ENCODE data around the gene LRCOL1. TPM values are rescaled to one million over a fixed set of nuclear protein-coding genes. Genes with fewer than 3 reads are reported as not detected.

LRCOL1 gene
- total and polyA plus RNA-seq, 2 of the 8 experiments (the other 6 are each of a cell fraction or from before 2014, with no cell fraction given) = not detected

DNA sequence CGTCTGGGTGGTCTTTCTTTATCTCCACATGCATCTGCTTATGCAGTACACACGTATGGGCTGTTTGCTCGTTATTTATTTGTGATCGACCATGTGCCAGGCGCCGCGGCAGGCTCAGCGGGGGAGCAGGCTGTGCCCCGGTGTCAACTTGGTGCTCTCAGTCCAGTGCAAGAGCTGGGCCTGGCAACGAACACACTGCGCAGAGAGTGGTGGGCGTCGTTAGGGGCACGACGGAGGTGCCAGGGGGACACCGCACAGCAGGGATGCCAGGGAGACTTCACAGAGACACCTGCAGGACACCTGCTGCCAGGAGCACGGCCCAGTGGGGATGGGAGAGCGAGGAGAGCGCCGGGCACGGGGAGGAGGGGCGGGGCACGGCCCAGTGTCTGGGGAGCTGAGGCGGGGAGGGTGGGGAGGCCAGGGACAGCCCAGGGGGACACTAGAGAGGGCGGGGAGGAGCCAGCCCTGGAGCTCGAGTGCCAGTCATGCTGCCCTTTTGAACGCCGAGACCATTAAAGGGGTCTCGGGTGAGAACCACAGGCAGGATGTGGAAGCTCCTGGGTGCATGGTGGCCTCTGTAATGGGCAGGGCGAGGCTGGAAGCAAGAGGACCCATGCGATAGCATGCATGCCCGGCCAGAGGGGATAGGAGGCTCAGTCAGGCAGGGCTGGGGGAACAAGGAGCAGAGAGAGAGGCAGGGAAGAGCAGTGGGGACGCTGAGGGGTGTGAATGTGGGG, 652 bp upstream of the LRCOL1 start:
- TF ChIP-seq SP2 (IDR thresholded peaks at IDR 0.05; ENCODE audit: low read length) = no peak
- no peak for TF ChIP-seq RAD21 (IDR thresholded peaks at IDR 0.05 in 1 of 2, conservative IDR thresholded peaks at IDR 0.05 in 1 of 2; ENCODE audit: low read depth in 2 of 2, low read length in 2 of 2)
- no peak for TF ChIP-seq ZNF274 (IDR thresholded peaks at IDR 0.05; ENCODE audit: borderline replicate concordance, extremely low read depth, low read length)
- no peak for TF ChIP-seq POLR2A (IDR thresholded peaks at IDR 0.05; ENCODE audit: control extremely low read depth in 1 of 2, low read depth in 2 of 2, low read length in 2 of 2)
- no peak for TF ChIP-seq TAF1 (IDR thresholded peaks at IDR 0.05; ENCODE audit: low read depth, low read length)
- TF ChIP-seq KDM1A (IDR thresholded peaks at IDR 0.05; ENCODE audit: borderline replicate concordance, low read length) = no peak
- TF ChIP-seq SUZ12 (IDR thresholded peaks at IDR 0.05; ENCODE audit: low read length) = no peak
- H4K20me1 ChIP-seq (replicated peaks in 1 of 2; ENCODE audit: control insufficient read depth in 1 of 2, insufficient read depth in 2 of 2, low read length in 2 of 2) = peaks cover 0 to 2% of the 10 kb centered on the region in 2 experiments
- H2BK12ac ChIP-seq (ENCODE audit: low read depth, low read length) = no peak overlapping the region
- no peak overlapping the region for H2BK5ac ChIP-seq (ENCODE audit: low read depth, low read length)
- no peak overlapping the region for H2BK120ac ChIP-seq (replicated peaks; ENCODE audit: low read depth, low read length)
- H4K5ac ChIP-seq (ENCODE audit: insufficient read length, low read depth, low read length) = no peak overlapping the region
- peaks cover 9 to 17% of the 10 kb centered on the region in 2 experiments; a peak in 3 of 4 replicates for H3K9me3 ChIP-seq (ENCODE audit: insufficient read depth in 2 of 2, low read depth in 1 of 2, low read length in 1 of 2)
- H3K4ac ChIP-seq (replicated peaks; ENCODE audit: insufficient read length, low read depth, low read length) = no peak overlapping the region
- H2BK20ac ChIP-seq (ENCODE audit: low read length) = no peak overlapping the region
- H3K27ac ChIP-seq (ENCODE audit: low read depth, low read length) = no peak overlapping the region
- H2AK5ac ChIP-seq (ENCODE audit: low read depth, low read length) = no peak overlapping the region
- no peak overlapping the region for H3K23ac ChIP-seq (ENCODE audit: insufficient read length)
- no peak overlapping the region for H3K4me2 ChIP-seq (ENCODE audit: insufficient read depth in 1 of 2, low read depth in 2 of 2, low read length in 2 of 2)
- no peaks in the 10 kb centered on the region for H3K36me3 ChIP-seq (ENCODE audit: control insufficient read depth in 2 of 4, insufficient read depth in 4 of 4, low read length in 3 of 4)
- no peaks in the 10 kb centered on the region for H3K79me2 ChIP-seq (ENCODE audit: control insufficient read depth in 1 of 2, insufficient read depth in 2 of 2, low read length in 2 of 2)
- H3K4me1 ChIP-seq (replicated peaks in 1 of 4; ENCODE audit: control insufficient read depth in 3 of 4, insufficient read depth in 4 of 4, low read length in 3 of 4) = no peaks in the 10 kb centered on the region
- FAIRE-seq (no peak), DNase-seq (ENCODE audit: low read depth in 1 of 2, low spot score in 2 of 2) (no peak)
- H3K14ac ChIP-seq (ENCODE audit: insufficient read length) = no peak overlapping the region
- no peak overlapping the region for H3K18ac ChIP-seq (ENCODE audit: extremely low read depth, low read length)
- H3K79me1 ChIP-seq (ENCODE audit: low read depth, low read length) = no peaks in the 10 kb centered on the region
- ChIA-PET CTCF (ENCODE audit: partially characterized antibody) (interaction anchor here (0.8 to 4.2 kb wide), 5 partner anchors 11 to 196 kb away, joined by 3 to 43 read pairs (median 15); no protein-coding TSS in a partner anchor), POLR2A (ENCODE audit: partially characterized antibody) (interaction anchor here (1.2 to 3.4 kb wide), 3 partner anchors 9 to 29 kb away, joined by 6 to 15 read pairs (median 13); no protein-coding TSS in a partner anchor)
- peaks cover 22 to 84% (median 65%) of the 10 kb centered on the region in 4 experiments for H3K27me3 ChIP-seq (replicated peaks in 1 of 4; ENCODE audit: control insufficient read depth in 3 of 4, extremely low read depth in 1 of 4, insufficient read depth in 3 of 4, low read length in 3 of 4)
- H3K23me2 ChIP-seq (ENCODE audit: low read depth, low read length) = no peaks in the 10 kb centered on the region
- H3K56ac ChIP-seq (replicated peaks; ENCODE audit: insufficient read length, low read depth, low read length) = no peak overlapping the region
- H3K9ac ChIP-seq (replicated peaks in 1 of 4; ENCODE audit: extremely low read depth in 1 of 4, low read depth in 3 of 4, low read length in 3 of 4) = no peak overlapping the region
- no peak overlapping the region for H2BK15ac ChIP-seq (ENCODE audit: low read length)
- H4K91ac ChIP-seq (replicated peaks; ENCODE audit: insufficient read length, low read length) = no peak overlapping the region
- H4K8ac ChIP-seq (ENCODE audit: extremely low read depth, insufficient read depth, low read length) = no peak overlapping the region
- no peak overlapping the region for H3K4me3 ChIP-seq (ENCODE audit: extremely low read depth in 1 of 4, insufficient read depth in 2 of 4, low read depth in 3 of 4, low read length in 4 of 4)
- H2AFZ ChIP-seq (ENCODE audit: low read length) = no peak overlapping the region
- WGBS, 2 experiments (ENCODE audit: extremely low coverage in 1 of 2, insufficient coverage in 1 of 2, insufficient read length in 1 of 2, insufficient replicate concordance in 2 of 2, low coverage in 1 of 2, low lambda C conversion rate in 2 of 2, missing lambda C conversion rate in 1 of 2) = 88% methylated on average over 24 of the region's 33 CpGs; no CpG with 5 or more reads in 1 of the 2 experiments

Data from H1 (cell line).